Astrocyte (in vitro differentiated cells and primary cell): ENCODE data around the gene EHD4.

Experiments used
- CTCF ChIP-seq: IDR thresholded peaks from 2 replicates; pipeline ENCODE4 v1.5.1; 2011; ENCODE audit warnings: low read depth, mild to moderate bottlenecking, inconsistent platforms, low read length, moderate library complexity; ENCODE audit not compliant: insufficient read depth
- EZH2 ChIP-seq: IDR thresholded peaks from 2 replicates; pipeline ENCODE4 v1.6.1; 2012; ENCODE audit warnings: mild to moderate bottlenecking, low read length, inconsistent platforms; ENCODE audit not compliant: insufficient read depth

DNA sequence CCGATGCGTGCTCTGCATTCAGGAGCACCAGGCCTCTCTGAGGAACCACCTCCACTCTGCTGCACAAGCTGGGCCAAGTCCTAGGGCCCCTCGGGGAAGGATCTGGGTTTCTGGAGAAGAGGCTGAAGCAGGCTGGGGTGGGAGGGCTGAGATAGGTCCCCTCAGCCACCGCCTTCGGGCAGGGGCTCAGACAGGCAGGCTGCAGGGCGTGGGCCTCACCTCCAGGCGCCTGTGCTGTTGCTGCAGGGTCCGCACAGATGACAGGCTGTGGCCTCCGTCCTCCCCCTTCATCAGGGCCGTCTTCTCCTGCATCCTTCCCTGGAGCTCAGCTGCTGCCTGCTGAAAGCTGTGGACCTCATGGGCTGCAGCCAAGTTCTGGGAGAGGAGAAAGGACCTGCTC lies 118.5 kb downstream of the EHD4 start:
- no peak for TF ChIP-seq CTCF
- TF ChIP-seq EZH2 = no peak
